OCI-LY3 (cell line): ENCODE results near the gene CCDC80.

Experiments used
- H2AFZ ChIP-seq: fragments of 200-600, 300-600 bp; shearing (Covaris generic); 2 replicates; pipeline ENCODE4 v1.6.0; 2014; ENCODE audit warnings: antibody characterized with exemption, low read depth, low read length
- H3K27ac ChIP-seq: fragments of 200-600, 300-600 bp; sonication (generic); 2 replicates; pipeline ENCODE4 v1.5.1; 2014; ENCODE audit warnings: mild to moderate bottlenecking, low read length, moderate library complexity, mixed read lengths
- H3K27me3 ChIP-seq: fragments of 200-600, 300-600 bp; sonication (generic); 2 replicates; pipeline ENCODE4 v1.6.1; 2014; ENCODE audit warnings: low read depth, low read length, mixed read lengths
- H3K36me3 ChIP-seq: fragments of 200-600, 300-600 bp; sonication (generic); replicated peaks from 2 replicates; pipeline ENCODE3; 2014; ENCODE audit warnings: low read depth, low read length, mixed read lengths
- H3K4me1 ChIP-seq: fragments of 300-600, 200-600 bp; sonication (generic); 2 replicates; pipeline ENCODE4 v1.6.1; 2014; ENCODE audit warnings: low read length, mixed read lengths
- H3K4me2 ChIP-seq: fragments of 200-600, 300-600 bp; sonication (generic); 2 replicates; pipeline ENCODE4 v1.6.1; 2014; ENCODE audit warnings: low read length, mixed read lengths
- H3K4me3 ChIP-seq: fragments of 300-600, 200-600 bp; sonication (generic); 2 replicates; pipeline ENCODE4 v1.5.1; 2014; ENCODE audit warnings: antibody characterized with exemption, mild to moderate bottlenecking, low read length, moderate library complexity
- H3K79me2 ChIP-seq: fragments of 300-600, 200-600 bp; shearing (Covaris generic); 2 replicates; pipeline ENCODE4 v1.6.1; 2014; ENCODE audit warnings: mild to moderate bottlenecking, low read length, mixed read lengths
- H3K9ac ChIP-seq: fragments of 300-600, 200-600 bp; shearing (Covaris generic); 2 replicates; pipeline ENCODE4 v1.6.0; 2014; ENCODE audit warnings: mild to moderate bottlenecking, low read length, moderate library complexity
- H3K9me3 ChIP-seq: fragments of 200-600, 300-600 bp; shearing (Covaris generic); 2 replicates; pipeline ENCODE4 v1.6.1; 2014; ENCODE audit warnings: low read length, mixed read lengths; ENCODE audit not compliant: insufficient read depth
- H4K20me1 ChIP-seq: fragments of 200-600, 300-600 bp; sonication (generic); 2 replicates; pipeline ENCODE4 v1.6.1; 2016; ENCODE audit warnings: low read length, mixed read lengths; ENCODE audit not compliant: insufficient read depth
- CTCF ChIP-seq: fragments of 200-600, 300-600 bp; sonication (generic); IDR thresholded peaks from 2 replicates; pipeline ENCODE4 v1.5.1; 2014; ENCODE audit warnings: antibody characterized with exemption, low read length, low read depth
- EZH2phosphoT487 ChIP-seq: fragments of 200-600 bp; shearing (Covaris generic); IDR thresholded peaks from 2 replicates; pipeline ENCODE4 v1.6.1; 2018; ENCODE audit warnings: antibody characterized with exemption, mixed run types, low read depth

CCDC80 gene

GRCh38 chr3:112653209-112653871 is 12.4 kb upstream of the CCDC80 start:
- H3K36me3 ChIP-seq, result no peaks in the 10 kb centered on the region
- no peak overlapping the region for H3K4me2 ChIP-seq

GRCh38 chr3:112651516-112651915 is 10.6 kb upstream of the CCDC80 start:
- Histone ChIP-seq H3K27ac (no peak overlapping the region), H3K79me2 (no peaks in the 10 kb centered on the region), H3K36me3 (no peaks in the 10 kb centered on the region), H3K9me3 (no peaks in the 10 kb centered on the region), H3K9ac (no peak overlapping the region), H4K20me1 (no peaks in the 10 kb centered on the region), H3K27me3 (no peaks in the 10 kb centered on the region), H3K4me3 (no peak overlapping the region), H2AFZ (no peak overlapping the region), H3K4me2 (no peak overlapping the region), H3K4me1 (peaks cover 5% of the 10 kb centered on the region; the same call in 1 of the 2 replicates)
- TF ChIP-seq CTCF (no peak), EZH2phosphoT487 (no peak)

More at GRCh38 chr3:112653209-112653871, 12.4 kb upstream of the CCDC80 start:
- H3K79me2 ChIP-seq, result no peaks in the 10 kb centered on the region
- no peak overlapping the region for H3K9ac ChIP-seq
- no peak overlapping the region for H3K4me3 ChIP-seq
- no peak overlapping the region for H3K27ac ChIP-seq
- no peaks in the 10 kb centered on the region for H4K20me1 ChIP-seq
- TF ChIP-seq EZH2phosphoT487 (no peak), CTCF (no peak)
- peaks cover 5% of the 10 kb centered on the region; the same call in 1 of the 2 replicates for H3K4me1 ChIP-seq
- H2AFZ ChIP-seq, result no peak overlapping the region
- H3K9me3 ChIP-seq, result no peaks in the 10 kb centered on the region
- H3K27me3 ChIP-seq, result no peaks in the 10 kb centered on the region

GRCh38 chr3:112651071-112651470 is 10.1 kb upstream of the CCDC80 start:
- no peaks in the 10 kb centered on the region for H3K27me3 ChIP-seq
- H2AFZ ChIP-seq, result no peak overlapping the region
- H3K9me3 ChIP-seq, result no peaks in the 10 kb centered on the region
- no peak overlapping the region for H3K27ac ChIP-seq
- no peaks in the 10 kb centered on the region for H3K36me3 ChIP-seq
- H3K9ac ChIP-seq, result no peak overlapping the region
- no peak for TF ChIP-seq EZH2phosphoT487
- no peak overlapping the region for H3K4me3 ChIP-seq
- no peaks in the 10 kb centered on the region for H4K20me1 ChIP-seq
- H3K79me2 ChIP-seq, result no peaks in the 10 kb centered on the region
- H3K4me2 ChIP-seq, result no peak overlapping the region
- peaks cover 5% of the 10 kb centered on the region; the same call in 1 of the 2 replicates for H3K4me1 ChIP-seq

GRCh38 chr3:112650482-112650881 is 9.5 kb upstream of the CCDC80 start:
- no peak overlapping the region for H3K4me2 ChIP-seq
- H3K27me3 ChIP-seq, result no peaks in the 10 kb centered on the region
- H3K9me3 ChIP-seq, result no peaks in the 10 kb centered on the region
- no peaks in the 10 kb centered on the region for H3K36me3 ChIP-seq
- no peaks in the 10 kb centered on the region for H3K79me2 ChIP-seq
- H3K27ac ChIP-seq, result no peak overlapping the region
- no peak overlapping the region for H3K9ac ChIP-seq
- peaks cover 5% of the 10 kb centered on the region; the same call in 1 of the 2 replicates for H3K4me1 ChIP-seq
- H4K20me1 ChIP-seq, result no peaks in the 10 kb centered on the region
- no peak overlapping the region for H2AFZ ChIP-seq
- TF ChIP-seq EZH2phosphoT487, result no peak
- no peak for TF ChIP-seq CTCF
- H3K4me3 ChIP-seq, result no peak overlapping the region
